Heart left ventricle (tissue), 13 donors: ENCODE data around the gene SMIM23.

Experiments used
- POLR2A ChIP-seq, 2 donors: fragments of 450-650 bp; IDR thresholded peaks; one replicate each; pipeline ENCODE4 v1.6.1; 2017; ENCODE audit warnings: antibody characterized with exemption in 2 of 2, mild to moderate bottlenecking in 2 of 2, moderate library complexity in 2 of 2
- TF ChIP-seq, protein P1 (sequence below), 12 donors: fragments of 200-600 bp; sonication (generic) in 4 of 12; IDR thresholded peaks; one replicate each; pipeline versions ENCODE4 v1.5.0 to v1.8.0; 2018 to 2022; ENCODE audit warnings: antibody characterized with exemption in 12 of 12, mild to moderate bottlenecking in 5 of 12
- donor health status: ischemic (EF 13 %, LVEDD 7.1; RV severe dilation, severe dysfunction).
- donor health status: DM: no; HTN: yes; CAD: no.
- donor health status: DM: no; HTN: no; CAD: no.
- donor health status: ischemic (EF 25% LVEDD 6.9; RV normal size, moderate dysfunction).
- donor health status: ischemic (EF 25% LVEDD 5.7; RV mildly dilated, moderate dysfunction).
- donor health status: ischemic (EF 35%, LVEDD 5.7; RV mildly dilated, moderate dysfunction).
- donor health status: nonischemic (EF 11% LVEDD 7.7; RV severe dilation, severe dysfunction).
- donor health status: DM: yes; HTN: yes; CAD: no.
- donor health status: PGD.
- donor health status: ischemic (EF 29% LVEDD 5.4; RV normal size, mild dysfunction).
- donor health status: nonischemic (EF 23%, LVEDD 6.1; RV moderate dilation, normal function).

DNA sequence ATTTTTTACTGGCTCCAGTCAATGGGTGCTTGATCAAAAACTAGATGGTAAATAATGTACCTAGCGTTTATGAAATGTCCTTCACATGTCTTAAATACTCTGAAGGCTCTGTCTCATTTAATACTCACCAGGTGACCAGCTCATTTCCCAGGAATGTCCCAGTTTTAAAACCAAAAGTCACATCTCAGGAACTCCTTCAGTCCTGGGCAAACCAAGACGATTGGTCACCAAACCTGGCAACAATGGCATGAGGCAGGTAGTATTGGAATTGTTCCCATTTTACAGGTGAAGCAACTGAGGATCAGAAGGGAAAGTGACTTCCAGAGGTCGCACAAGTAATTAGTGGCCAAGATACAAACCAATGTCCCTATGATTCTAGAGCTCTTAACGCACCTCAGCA lies 27.7 kb downstream of the SMIM23 start:
- TF ChIP-seq, protein P1, sequence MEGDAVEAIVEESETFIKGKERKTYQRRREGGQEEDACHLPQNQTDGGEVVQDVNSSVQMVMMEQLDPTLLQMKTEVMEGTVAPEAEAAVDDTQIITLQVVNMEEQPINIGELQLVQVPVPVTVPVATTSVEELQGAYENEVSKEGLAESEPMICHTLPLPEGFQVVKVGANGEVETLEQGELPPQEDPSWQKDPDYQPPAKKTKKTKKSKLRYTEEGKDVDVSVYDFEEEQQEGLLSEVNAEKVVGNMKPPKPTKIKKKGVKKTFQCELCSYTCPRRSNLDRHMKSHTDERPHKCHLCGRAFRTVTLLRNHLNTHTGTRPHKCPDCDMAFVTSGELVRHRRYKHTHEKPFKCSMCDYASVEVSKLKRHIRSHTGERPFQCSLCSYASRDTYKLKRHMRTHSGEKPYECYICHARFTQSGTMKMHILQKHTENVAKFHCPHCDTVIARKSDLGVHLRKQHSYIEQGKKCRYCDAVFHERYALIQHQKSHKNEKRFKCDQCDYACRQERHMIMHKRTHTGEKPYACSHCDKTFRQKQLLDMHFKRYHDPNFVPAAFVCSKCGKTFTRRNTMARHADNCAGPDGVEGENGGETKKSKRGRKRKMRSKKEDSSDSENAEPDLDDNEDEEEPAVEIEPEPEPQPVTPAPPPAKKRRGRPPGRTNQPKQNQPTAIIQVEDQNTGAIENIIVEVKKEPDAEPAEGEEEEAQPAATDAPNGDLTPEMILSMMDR (IDR thresholded peaks at IDR 0.05) = no peak
- TF ChIP-seq POLR2A (IDR thresholded peaks at IDR 0.05) = no peak
